Upper lobe of left lung (tissue), 6 donors: ENCODE results near the gene ATOH8. TPM values are rescaled to one million over a fixed set of nuclear protein-coding genes. Genes with fewer than 3 reads are reported as not detected.

Experiments
- ATAC-seq, 2 donors: fragments of 200-7000 bp; cut with Tn5 transposase; one replicate each; pipeline ENCODE4 v1.9.1; 2022; ENCODE audit warnings: mild to moderate bottlenecking in 2 of 2, moderate library complexity in 2 of 2; ENCODE audit not compliant: low FRiP score in 2 of 2
- DNase-seq, 2 donors: peaks; one replicate each; pipeline ENCODE4 v3.0.0-alpha.2; 2019 to 2020
- H3K27ac ChIP-seq, 4 donors: fragments of 200-600 bp; sonication (generic); one replicate each; pipeline ENCODE4 v1.5.1; 2016 to 2019
- H3K27me3 ChIP-seq, 4 donors: fragments of 200-600 bp; sonication (generic); one replicate each; pipeline ENCODE4 v1.5.1; 2017 to 2019
- H3K36me3 ChIP-seq, 4 donors: fragments of 200-600 bp; sonication (generic); one replicate each; pipeline ENCODE4 v1.5.1; 2016 to 2019
- H3K4me1 ChIP-seq, 4 donors: fragments of 200-600 bp; sonication (generic); one replicate each; pipeline ENCODE4 v1.5.1; 2018 to 2019
- H3K4me3 ChIP-seq, 4 donors: fragments of 200-600 bp; sonication (generic); one replicate each; pipeline ENCODE4 v1.5.1; 2017 to 2019; ENCODE audit warnings: mild to moderate bottlenecking in 2 of 4, moderate library complexity in 1 of 4
- H3K9me3 ChIP-seq, 4 donors: fragments of 200-600 bp; sonication (generic); one replicate each; pipeline ENCODE4 v1.5.1; 2018 to 2019
- CTCF ChIP-seq, 6 experiments: fragments of 450-650 bp in 4 of 6; fragments of 200-600 bp in 2 of 6; sonication (generic) in 2 of 6; IDR thresholded peaks; one replicate each; pipeline ENCODE4 v1.5.1; 2016 to 2019; ENCODE audit warnings: antibody characterized with exemption in 6 of 6
- EP300 ChIP-seq, 4 donors: sonication (generic); formaldehyde crosslinking; IDR thresholded peaks; one replicate each; pipeline ENCODE4 v1.5.1; 2017; ENCODE audit warnings: antibody characterized with exemption in 4 of 4, control low read depth in 2 of 4
- POLR2A ChIP-seq, 4 donors: fragments of 450-650 bp; IDR thresholded peaks; one replicate each; pipeline ENCODE4 v1.5.1; 2016 to 2017; ENCODE audit warnings: antibody characterized with exemption in 4 of 4, mild to moderate bottlenecking in 2 of 4
- POLR2AphosphoS5 ChIP-seq, 2 donors: sonication (generic); formaldehyde crosslinking; IDR thresholded peaks; one replicate each; pipeline ENCODE4 v1.5.1; 2017; ENCODE audit warnings: antibody characterized with exemption in 2 of 2
- WGBS, 2 donors: methylation state at CpG; one replicate each; pipeline ENCODE4 v1.1.5; 2017 to 2018; 5-methylcytosine and 5-hydroxymethylcytosine counted together
- total RNA-seq, 6 donors: library from RNA; depleted of rRNA in 4 of 6; stranded (reverse); fragments of >200 nt in 4 of 6; gene quantifications; one replicate each; pipeline versions ENCODE4 v1.1.0 to v1.2.1, GENCODE V29; 2016 to 2021
- donor health status: DM: no; HTN: no; CAD: no; lungs with moderate emphysema.
- donor health status: DM: no; HTN: yes; CAD: no; lungs with severe emphysema.

ATOH8 gene
- total RNA-seq, 6 donors from 2014 or later: 60.2 to 121 (median 85.1) TPM

GRCh38 chr2:85734942-85735608, 18.7 kb upstream of the ATOH8 start:
- DNase-seq: no peak
- no peak for ATAC-seq
- H3K9me3 ChIP-seq: no peaks in the 10 kb centered on the region
- H3K36me3 ChIP-seq: no peaks in the 10 kb centered on the region
- H3K27me3 ChIP-seq: no peaks in the 10 kb centered on the region
- no peak for TF ChIP-seq EP300 (IDR thresholded peaks at IDR 0.05)
- TF ChIP-seq POLR2AphosphoS5 (IDR thresholded peaks at IDR 0.05): no peak
- TF ChIP-seq POLR2A (IDR thresholded peaks at IDR 0.05): no peak
- no peak for TF ChIP-seq CTCF (IDR thresholded peaks at IDR 0.05)
- 71 to 74% methylated on average over 5 of the region's 5 CpGs for WGBS, 2 donors
- H3K27ac ChIP-seq: peak overlapping the region in 2 of 4 donors; percentile 0 to 16
- no peak overlapping the region for H3K4me3 ChIP-seq
- H3K4me1 ChIP-seq: peaks cover 0 to 13% (median 7%) of the 10 kb centered on the region in 4 donors

DNA sequence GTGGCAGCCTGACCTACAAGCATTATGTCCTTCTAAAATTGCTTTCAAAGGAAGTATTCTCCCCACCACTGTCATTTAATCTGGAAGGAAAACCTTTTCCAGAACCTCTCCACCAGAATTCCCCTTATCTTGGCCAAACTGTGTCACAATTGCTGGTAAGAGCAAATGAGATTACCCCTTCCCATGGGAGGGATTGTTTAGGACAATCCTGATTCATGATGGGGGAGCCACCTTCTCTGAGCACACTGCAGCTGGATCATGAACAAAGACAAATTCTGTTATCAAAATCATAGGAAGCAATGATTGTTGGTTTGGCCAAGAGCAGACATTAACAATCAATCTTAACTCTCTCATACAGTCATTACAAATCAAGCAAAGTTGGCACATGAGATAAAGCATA, 18.1 kb upstream of the ATOH8 start:
- no peak overlapping the region for H3K4me3 ChIP-seq
- no peaks in the 10 kb centered on the region for H3K27me3 ChIP-seq
- DNase-seq: no peak
- no peak for ATAC-seq
- TF ChIP-seq POLR2AphosphoS5 (IDR thresholded peaks at IDR 0.05) (peak; percentile 30 to 55), CTCF (IDR thresholded peaks at IDR 0.05) (no peak), EP300 (IDR thresholded peaks at IDR 0.05) (peak in 1 of 4 donors; percentile 47), POLR2A (IDR thresholded peaks at IDR 0.05) (no peak)
- H3K36me3 ChIP-seq: no peaks in the 10 kb centered on the region
- peak overlapping the region in 3 of 4 donors; percentile 0 to 8 (median 2) for H3K27ac ChIP-seq
- H3K4me1 ChIP-seq: peaks cover 5 to 16% (median 10%) of the 10 kb centered on the region in 4 donors
- no peaks in the 10 kb centered on the region for H3K9me3 ChIP-seq

DNA sequence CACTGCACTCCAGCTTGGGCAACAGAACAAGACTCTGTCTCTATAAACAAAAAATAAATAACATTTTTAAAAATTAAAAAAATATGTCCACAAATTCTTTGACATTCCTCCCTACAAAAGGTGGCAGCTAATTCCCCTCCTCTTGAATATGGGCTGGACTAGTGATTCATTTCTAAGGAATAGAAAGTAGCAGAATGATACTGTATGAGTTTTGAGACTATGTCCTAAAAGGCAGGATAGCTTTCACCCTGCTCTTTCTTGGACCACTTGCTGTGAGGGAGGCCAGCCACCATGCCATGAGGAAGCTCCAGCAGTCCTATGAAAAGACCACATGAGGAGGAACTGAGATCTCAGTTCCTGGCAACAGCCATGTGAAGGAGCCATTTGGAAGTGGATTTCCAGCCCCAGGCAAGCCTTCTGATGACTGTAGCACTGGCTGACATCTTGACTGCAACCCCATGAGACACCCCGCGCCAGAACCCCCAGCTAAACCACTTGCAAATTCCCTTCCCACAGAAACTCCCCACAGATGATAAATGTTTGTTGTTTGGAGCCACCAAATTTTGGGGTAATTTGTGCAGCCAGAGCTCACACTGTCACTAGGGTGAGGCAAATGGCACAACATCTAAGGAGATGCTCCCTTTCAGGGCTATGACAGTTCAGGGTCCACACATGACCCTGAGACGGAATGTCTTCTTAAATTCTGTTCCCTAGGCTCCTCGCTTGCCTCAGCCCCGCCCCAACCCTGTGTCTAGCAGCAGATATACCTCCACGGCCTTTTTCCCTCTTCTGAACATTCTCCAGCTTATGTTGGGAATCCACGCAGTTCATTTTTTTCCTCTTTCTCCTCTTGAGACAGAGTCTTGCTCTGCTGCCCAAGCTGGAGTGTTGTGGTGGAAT, 17.1 kb upstream of the ATOH8 start:
- H3K4me1 ChIP-seq: peaks cover 14 to 26% (median 20%) of the 10 kb centered on the region in 4 donors
- no peaks in the 10 kb centered on the region for H3K36me3 ChIP-seq
- no peaks in the 10 kb centered on the region for H3K9me3 ChIP-seq
- H3K27ac ChIP-seq: peak overlapping the region; percentile 22 to 67 (median 60)
- ATAC-seq (no peak), DNase-seq (no peak)
- 85 to 87% methylated on average over 7 of the region's 7 CpGs for WGBS, 2 donors
- H3K4me3 ChIP-seq: no peak overlapping the region
- TF ChIP-seq CTCF (IDR thresholded peaks at IDR 0.05) (no peak), EP300 (IDR thresholded peaks at IDR 0.05) (no peak), POLR2A (IDR thresholded peaks at IDR 0.05) (no peak), POLR2AphosphoS5 (IDR thresholded peaks at IDR 0.05) (no peak)
- H3K27me3 ChIP-seq: no peaks in the 10 kb centered on the region

- DNase-seq (no peak), ATAC-seq (peak in 1 of 2 donors; percentile 85)
- H3K27ac ChIP-seq: peak overlapping the region; percentile 59 to 67 (median 61)
- no peak overlapping the region for H3K4me3 ChIP-seq
- WGBS, 2 donors: 86 to 94% methylated on average over 3 to 4 of the region's 4 CpGs
- TF ChIP-seq POLR2A (IDR thresholded peaks at IDR 0.05) (no peak), POLR2AphosphoS5 (IDR thresholded peaks at IDR 0.05) (peak; percentile 56 to 69)
- H3K36me3 ChIP-seq: no peaks in the 10 kb centered on the region
- H3K27me3 ChIP-seq: no peaks in the 10 kb centered on the region
- no peaks in the 10 kb centered on the region for H3K9me3 ChIP-seq
- H3K4me1 ChIP-seq: peaks cover 22 to 32% (median 26%) of the 10 kb centered on the region in 4 donors
Measured at GRCh38 chr2:85737481-85737880, 16.3 kb upstream of the ATOH8 start.

DNA sequence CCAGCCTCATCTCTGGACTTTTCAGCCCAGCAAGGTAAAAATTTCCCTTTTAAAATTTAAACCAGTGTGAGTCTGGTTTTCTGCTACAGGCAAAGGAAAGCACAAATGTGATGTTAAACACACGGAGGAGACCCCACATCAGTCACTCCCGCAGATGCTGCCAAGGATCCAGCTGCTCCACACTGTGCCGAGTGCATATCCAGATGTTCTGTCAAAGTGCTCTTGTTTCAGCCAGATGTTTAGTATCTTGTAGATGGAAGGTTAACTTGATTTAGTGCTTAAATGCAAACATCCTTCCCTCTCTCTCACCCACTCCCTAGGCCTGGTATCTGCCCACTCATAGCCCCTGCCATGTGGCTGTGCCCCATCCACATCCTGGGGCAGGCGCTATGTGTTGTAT, 15.8 kb upstream of the ATOH8 start:
- peak overlapping the region; percentile 59 to 67 (median 61) for H3K27ac ChIP-seq
- no peaks in the 10 kb centered on the region for H3K27me3 ChIP-seq
- TF ChIP-seq EP300 (IDR thresholded peaks at IDR 0.05): no peak
- no peak for TF ChIP-seq CTCF (IDR thresholded peaks at IDR 0.05)
- TF ChIP-seq POLR2AphosphoS5 (IDR thresholded peaks at IDR 0.05): no peak
- no peak for TF ChIP-seq POLR2A (IDR thresholded peaks at IDR 0.05)
- 83 to 87% methylated on average over 4 of the region's 4 CpGs for WGBS, 2 donors
- peaks cover 26 to 36% (median 31%) of the 10 kb centered on the region in 4 donors for H3K4me1 ChIP-seq
- H3K4me3 ChIP-seq: no peak overlapping the region
- no peaks in the 10 kb centered on the region for H3K9me3 ChIP-seq
- ATAC-seq (no peak), DNase-seq (no peak)
- H3K36me3 ChIP-seq: no peaks in the 10 kb centered on the region
